ENCODE results near the gene MAPKAPK2. TPM values are rescaled to one million over a fixed set of nuclear protein-coding genes. Genes with fewer than 3 reads are reported as not detected.

MAPKAPK2 gene
- total RNA-seq, 2 donors from 2014 or later, result 181 to 182 TPM

GRCh38 chr1:206729507-206729906 is 44.8 kb downstream of the MAPKAPK2 start:
- Mint-ChIP-seq H3K27me3 (no peaks in the 10 kb centered on the region), H3K36me3 (ENCODE audit: low read depth) (peaks cover 8% of the 10 kb centered on the region), H3K4me3 (no peak overlapping the region), H3K4me1 (peaks cover 32% of the 10 kb centered on the region), H3K27ac (peak overlapping the region; percentile 70)
- ATAC-seq, result no peak
- no peak for DNase-seq
- H3K9me3 ChIP-seq (ENCODE audit: control insufficient read depth, low read length, poor library complexity, severe bottlenecking), result no peaks in the 10 kb centered on the region

GRCh38 chr1:206732508-206732907 is 47.8 kb downstream of the MAPKAPK2 start:
- H3K36me3 Mint-ChIP-seq (ENCODE audit: low read depth), result peaks cover 8% of the 10 kb centered on the region
- no peaks in the 10 kb centered on the region for H3K27me3 Mint-ChIP-seq
- peak overlapping the region; percentile 98 for H3K27ac Mint-ChIP-seq
- ATAC-seq, result no peak
- H3K9me3 ChIP-seq (ENCODE audit: control insufficient read depth, low read length, poor library complexity, severe bottlenecking), result no peaks in the 10 kb centered on the region
- no peak overlapping the region for H3K4me3 Mint-ChIP-seq
- no peak for DNase-seq
- H3K4me1 Mint-ChIP-seq, result peaks cover 33% of the 10 kb centered on the region

DNA sequence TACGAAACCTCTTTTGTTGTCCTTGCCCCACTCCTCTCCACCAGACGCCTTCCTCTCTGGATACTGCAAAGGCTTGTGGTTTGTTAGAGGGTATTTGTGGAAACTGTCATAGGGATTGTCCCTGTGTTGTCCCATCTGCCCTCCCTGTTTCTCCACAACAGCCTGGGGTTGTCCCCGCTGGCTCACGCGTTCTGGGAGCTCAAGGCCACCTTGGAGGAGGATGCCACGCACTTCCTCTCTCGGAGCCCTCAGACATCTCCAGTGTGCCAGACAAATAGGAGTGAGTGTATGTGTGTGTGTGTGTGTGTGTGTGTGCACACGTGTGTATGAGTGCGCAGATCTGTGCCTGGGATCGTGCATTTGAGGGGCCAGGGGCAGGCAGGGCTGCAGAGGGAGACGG is 48.3 kb downstream of the MAPKAPK2 start:
- DNase-seq, result no peak
- Mint-ChIP-seq H3K36me3 (ENCODE audit: low read depth) (peaks cover 8% of the 10 kb centered on the region), H3K4me1 (peaks cover 37% of the 10 kb centered on the region), H3K4me3 (peak overlapping the region; percentile 56), H3K27me3 (no peaks in the 10 kb centered on the region), H3K27ac (peak overlapping the region; percentile 98)
- no peak for ATAC-seq
- H3K9me3 ChIP-seq (ENCODE audit: control insufficient read depth, low read length, poor library complexity, severe bottlenecking), result no peaks in the 10 kb centered on the region

GRCh38 chr1:206734499-206735142 is 49.9 kb downstream of the MAPKAPK2 start:
- H3K36me3 Mint-ChIP-seq (ENCODE audit: low read depth), result peaks cover 8% of the 10 kb centered on the region
- peaks cover 49% of the 10 kb centered on the region for H3K4me1 Mint-ChIP-seq
- no peaks in the 10 kb centered on the region for H3K9me3 ChIP-seq (ENCODE audit: control insufficient read depth, low read length, poor library complexity, severe bottlenecking)
- no peaks in the 10 kb centered on the region for H3K27me3 Mint-ChIP-seq
- peak; percentile 49 for ATAC-seq
- DNase-seq, result peak; percentile 56 to 85 (median 63)
- peak overlapping the region; percentile 9 for H3K4me3 Mint-ChIP-seq
- H3K27ac Mint-ChIP-seq, result peak overlapping the region; percentile 98

GRCh38 chr1:206735553-206736031 is 50.9 kb downstream of the MAPKAPK2 start:
- H3K27me3 Mint-ChIP-seq, result no peaks in the 10 kb centered on the region
- peaks cover 54% of the 10 kb centered on the region for H3K4me1 Mint-ChIP-seq
- no peaks in the 10 kb centered on the region for H3K9me3 ChIP-seq (ENCODE audit: control insufficient read depth, low read length, poor library complexity, severe bottlenecking)
- H3K27ac Mint-ChIP-seq, result peak overlapping the region; percentile 98
- ATAC-seq (no peak), DNase-seq (no peak)
- peak overlapping the region; percentile 15 for H3K4me3 Mint-ChIP-seq
- peaks cover 5% of the 10 kb centered on the region for H3K36me3 Mint-ChIP-seq (ENCODE audit: low read depth)

DNA sequence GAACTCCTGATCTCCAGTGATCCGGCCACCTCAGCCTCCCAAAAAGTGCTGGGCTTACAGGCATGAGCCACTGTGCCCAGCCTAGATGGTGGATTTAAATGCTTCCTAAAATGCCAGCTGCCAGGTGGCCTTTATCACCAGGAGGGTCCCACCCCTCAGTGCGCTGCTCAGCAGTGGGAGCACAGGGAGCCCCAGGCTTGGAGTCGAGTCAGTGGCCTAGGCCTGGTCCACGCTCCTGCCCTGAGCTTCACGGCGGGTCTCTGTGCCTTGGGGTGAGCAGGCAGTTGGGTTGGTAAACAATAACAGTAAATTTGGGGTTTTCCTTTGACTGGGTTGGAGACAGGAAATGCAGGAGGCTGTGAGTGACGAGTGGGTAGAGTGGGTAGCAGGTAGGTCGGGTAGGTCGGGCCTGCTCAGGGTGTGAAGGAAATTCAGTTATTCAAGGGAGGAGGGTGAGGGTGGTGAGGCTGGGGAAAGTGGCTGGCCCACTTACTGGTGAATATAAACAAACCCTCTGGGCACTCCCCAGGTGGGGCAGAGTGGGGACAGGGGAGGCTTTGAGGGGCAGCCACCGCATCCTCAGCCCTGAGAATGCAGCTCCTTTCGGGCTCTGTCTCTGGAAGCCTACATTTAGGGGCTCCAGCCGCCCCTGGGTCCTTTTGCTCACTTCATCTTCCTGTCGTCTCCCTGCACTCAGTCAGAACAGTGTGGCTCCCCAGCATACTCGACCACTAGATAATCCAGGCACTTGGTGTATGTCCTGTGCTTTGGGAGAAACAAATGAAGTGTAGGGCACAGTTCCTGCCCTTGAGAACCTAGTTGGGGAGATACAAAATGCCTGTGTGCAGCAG is 52.4 kb downstream of the MAPKAPK2 start:
- Mint-ChIP-seq H3K27me3 (no peaks in the 10 kb centered on the region), H3K36me3 (ENCODE audit: low read depth) (peaks cover 5% of the 10 kb centered on the region), H3K4me1 (peaks cover 61% of the 10 kb centered on the region), H3K4me3 (peak overlapping the region; percentile 84), H3K27ac (peak overlapping the region; percentile 98)
- ATAC-seq, result peak; percentile 85
- no peaks in the 10 kb centered on the region for H3K9me3 ChIP-seq (ENCODE audit: control insufficient read depth, low read length, poor library complexity, severe bottlenecking)
- DNase-seq, result peak; percentile 24 to 58 (median 48)

DNA sequence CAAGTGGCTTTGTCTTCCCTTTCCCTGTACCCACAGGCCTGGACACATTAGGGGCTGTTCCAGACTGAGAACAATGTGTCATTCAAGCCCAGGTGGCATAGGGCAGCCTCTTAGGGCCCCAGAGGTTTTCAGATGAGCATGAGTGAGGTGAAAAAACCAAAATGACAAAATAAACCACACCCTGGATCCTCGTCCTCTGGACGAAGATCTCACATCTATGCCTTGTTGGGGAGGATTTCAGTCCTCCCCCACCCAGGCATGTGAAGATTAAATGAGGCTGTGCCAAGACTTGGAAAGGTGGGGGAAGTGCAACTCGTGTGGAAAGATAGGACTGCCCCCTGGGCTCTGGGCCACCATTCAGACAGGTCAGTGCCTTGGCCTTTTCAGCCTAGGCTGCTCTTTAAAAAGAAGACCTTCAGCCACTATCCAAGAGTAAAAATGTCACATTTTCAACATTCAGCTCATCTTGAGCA is 53.1 kb downstream of the MAPKAPK2 start:
- peak overlapping the region; percentile 84 for H3K4me3 Mint-ChIP-seq
- peak; percentile 61 for ATAC-seq
- H3K4me1 Mint-ChIP-seq, result peaks cover 63% of the 10 kb centered on the region
- no peaks in the 10 kb centered on the region for H3K9me3 ChIP-seq (ENCODE audit: control insufficient read depth, low read length, poor library complexity, severe bottlenecking)
- peaks cover 2% of the 10 kb centered on the region for H3K36me3 Mint-ChIP-seq (ENCODE audit: low read depth)
- no peaks in the 10 kb centered on the region for H3K27me3 Mint-ChIP-seq
- H3K27ac Mint-ChIP-seq, result peak overlapping the region; percentile 98
- no peak for DNase-seq

- Mint-ChIP-seq H3K36me3 (ENCODE audit: low read depth) (no peaks in the 10 kb centered on the region), H3K27ac (peak overlapping the region; percentile 98), H3K4me1 (peaks cover 69% of the 10 kb centered on the region), H3K27me3 (no peaks in the 10 kb centered on the region), H3K4me3 (peak overlapping the region; percentile 50)
- no peaks in the 10 kb centered on the region for H3K9me3 ChIP-seq (ENCODE audit: control insufficient read depth, low read length, poor library complexity, severe bottlenecking)
- no peak for DNase-seq
- no peak for ATAC-seq
Measured at GRCh38 chr1:206738370-206739366, 54.0 kb downstream of the MAPKAPK2 start.

DNA sequence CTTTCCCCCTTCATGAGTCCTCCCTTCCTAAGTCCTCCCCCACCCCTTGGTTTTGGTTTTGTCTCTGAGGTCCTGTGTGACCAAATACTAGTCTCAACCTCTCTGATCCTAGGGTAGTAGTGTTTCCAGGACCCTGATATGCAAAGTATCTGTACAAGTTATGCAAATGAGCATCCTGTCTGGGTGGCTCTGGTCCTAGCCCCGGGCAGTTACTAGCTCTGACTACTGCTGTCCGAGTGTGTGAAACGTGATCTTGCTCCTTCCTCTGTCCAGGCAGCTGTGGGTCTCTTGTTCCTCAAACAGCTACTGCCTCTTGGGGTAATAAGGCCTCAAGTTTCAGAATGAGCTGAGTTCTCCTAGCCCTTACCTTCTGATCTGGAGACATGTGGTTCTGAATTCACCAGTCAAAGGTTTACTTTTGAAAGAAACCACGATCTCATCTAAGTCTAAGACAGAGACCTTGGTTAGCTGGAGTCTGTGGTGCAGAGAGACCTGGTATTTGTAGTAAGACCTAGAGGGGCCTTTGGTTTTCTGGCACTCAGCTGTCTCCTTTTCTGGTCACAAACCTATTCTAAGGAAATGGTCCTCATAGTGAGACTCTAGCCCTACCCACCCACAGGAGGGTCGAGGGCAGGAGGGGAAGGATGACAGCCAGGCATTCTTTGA is 54.8 kb downstream of the MAPKAPK2 start:
- Mint-ChIP-seq H3K27me3 (no peaks in the 10 kb centered on the region), H3K27ac (peak overlapping the region; percentile 98), H3K4me1 (peaks cover 67% of the 10 kb centered on the region), H3K4me3 (peak overlapping the region; percentile 78), H3K36me3 (ENCODE audit: low read depth) (no peaks in the 10 kb centered on the region)
- H3K9me3 ChIP-seq (ENCODE audit: control insufficient read depth, low read length, poor library complexity, severe bottlenecking), result no peaks in the 10 kb centered on the region
- ATAC-seq, result peak; percentile 12
- no peak for DNase-seq

GRCh38 chr1:206741142-206741701 is 56.5 kb downstream of the MAPKAPK2 start:
- peaks cover 68% of the 10 kb centered on the region for H3K4me1 Mint-ChIP-seq
- DNase-seq, result no peak
- no peaks in the 10 kb centered on the region for H3K27me3 Mint-ChIP-seq
- H3K9me3 ChIP-seq (ENCODE audit: control insufficient read depth, low read length, poor library complexity, severe bottlenecking), result no peaks in the 10 kb centered on the region
- peak overlapping the region; percentile 74 for H3K27ac Mint-ChIP-seq
- no peak for ATAC-seq
- no peaks in the 10 kb centered on the region for H3K36me3 Mint-ChIP-seq (ENCODE audit: low read depth)
- no peak overlapping the region for H3K4me3 Mint-ChIP-seq

DNA sequence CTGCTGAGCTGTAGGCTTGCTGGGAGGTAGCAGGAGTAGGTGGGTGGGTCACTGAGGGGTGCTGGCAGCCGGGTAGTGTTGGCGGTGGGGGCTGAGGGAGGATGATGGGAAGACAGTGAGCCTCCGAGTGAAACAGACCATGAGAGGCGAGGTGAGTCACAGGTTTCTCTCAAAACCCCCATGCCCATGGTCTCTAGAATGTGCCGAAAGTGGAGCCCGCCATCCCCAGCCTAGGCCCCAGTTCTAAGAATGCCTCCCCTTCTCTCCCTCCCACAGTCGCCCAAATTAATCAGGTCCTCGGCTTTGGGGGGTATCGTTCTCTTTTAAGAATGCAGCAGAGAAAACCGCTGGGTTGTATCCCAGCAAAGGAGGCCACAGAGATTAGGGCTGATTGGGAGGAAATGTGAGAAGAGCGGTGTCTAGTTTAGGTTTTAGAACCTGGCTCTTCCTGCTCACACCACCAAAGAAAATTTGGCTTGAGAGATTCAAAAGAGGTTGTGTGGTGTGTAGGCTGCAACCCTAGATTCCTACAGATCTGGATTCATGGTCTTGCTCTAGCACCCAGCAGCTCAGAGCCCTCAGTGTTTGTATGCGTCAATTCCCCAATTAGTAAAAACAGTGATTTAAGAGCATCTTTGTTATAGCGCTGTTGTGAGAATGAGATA is 58.1 kb downstream of the MAPKAPK2 start:
- H3K4me1 Mint-ChIP-seq, result peaks cover 54% of the 10 kb centered on the region
- DNase-seq (no peak), ATAC-seq (no peak)
- no peak overlapping the region for H3K4me3 Mint-ChIP-seq
- no peaks in the 10 kb centered on the region for H3K9me3 ChIP-seq (ENCODE audit: control insufficient read depth, low read length, poor library complexity, severe bottlenecking)
- H3K27me3 Mint-ChIP-seq, result no peaks in the 10 kb centered on the region
- peak overlapping the region; percentile 69 for H3K27ac Mint-ChIP-seq
- no peaks in the 10 kb centered on the region for H3K36me3 Mint-ChIP-seq (ENCODE audit: low read depth)
